Uterus (tissue), 4 donors: ENCODE measurements around the gene THAP3. TPM values are rescaled to one million over a fixed set of nuclear protein-coding genes. Genes with fewer than 3 reads are reported as not detected.

Source experiments
- DNase-seq, 2 donors: peaks; one replicate each; pipeline ENCODE4 v3.0.0-alpha.2; 2019 to 2020
- H3K27ac ChIP-seq, 2 donors: fragments of 200-600 bp; sonication (generic); 1 replicate in 1 of 2; 2 replicates in 1 of 2; pipeline ENCODE4 v1.5.1; 2016 to 2018
- H3K27me3 ChIP-seq, 2 donors: fragments of 200-600 bp; sonication (generic); one replicate each; pipeline ENCODE4 v1.5.1; 2018 to 2019; ENCODE audit warnings: control low read depth in 1 of 2
- H3K36me3 ChIP-seq, 2 donors: fragments of 200-600 bp; sonication (generic); one replicate each; pipeline ENCODE4 v1.5.1; 2019; ENCODE audit warnings: control low read depth in 1 of 2
- H3K4me1 ChIP-seq, 2 donors: fragments of 200-600 bp; sonication (generic); one replicate each; pipeline ENCODE4 v1.5.1; 2018 to 2019; ENCODE audit warnings: control low read depth in 1 of 2
- H3K4me3 ChIP-seq, 2 donors: fragments of 200-600 bp; sonication (generic); 1 replicate in 1 of 2; 2 replicates in 1 of 2; pipeline ENCODE4 v1.5.1; 2018 to 2019; ENCODE audit warnings: mild to moderate bottlenecking in 1 of 2
- H3K9me3 ChIP-seq, 2 donors: fragments of 200-600 bp; sonication (generic); one replicate each; pipeline ENCODE4 v1.5.1; 2019; ENCODE audit warnings: control low read depth in 1 of 2
- CTCF ChIP-seq, 4 experiments: fragments of 200-600 bp in 2 of 4; fragments of 450-650 bp in 2 of 4; sonication (generic) in 2 of 4; IDR thresholded peaks; one replicate each; pipeline ENCODE4 v1.5.1; 2016 to 2019; ENCODE audit warnings: antibody characterized with exemption in 4 of 4, mild to moderate bottlenecking in 2 of 4, moderate library complexity in 1 of 4
- POLR2A ChIP-seq, 2 donors: fragments of 450-650 bp; IDR thresholded peaks; one replicate each; pipeline ENCODE4 v1.6.1; 2016; ENCODE audit warnings: antibody characterized with exemption in 2 of 2, mild to moderate bottlenecking in 1 of 2, moderate library complexity in 1 of 2
- intact Hi-C: fragments of 100-400 bp; cut with DNase I; formaldehyde crosslinking; loops from one replicate; pipeline ENCODE4 v1.15.1; 2023; ENCODE audit warnings: low total_unique reads
- total RNA-seq, 4 donors: library from RNA; depleted of rRNA in 3 of 4; stranded (reverse); fragments of >200 nt in 3 of 4; gene quantifications; one replicate each; pipeline versions ENCODE4 v1.1.0 to v1.2.4, GENCODE V29; 2014 to 2023
- donor health status: DM: yes; HTN: yes; CAD: no.

Gene THAP3
- total RNA-seq, 4 donors from 2014 or later, result 19.1 to 23.9 (median 21.9) TPM

- peaks cover 0 to 9% of the 10 kb centered on the region in 2 donors for H3K4me1 ChIP-seq
Observed at GRCh38 chr1:6584126-6585080, 40.3 kb upstream of the THAP3 start.

GRCh38 chr1:6585081-6585722, 39.5 kb upstream of the THAP3 start:
- Histone ChIP-seq H3K36me3 (no peaks in the 10 kb centered on the region), H3K27ac (no peak overlapping the region)

More at GRCh38 chr1:6584126-6585080, 40.3 kb upstream of the THAP3 start:
- intact Hi-C loops, result no loop called here
- H3K27me3 ChIP-seq, result no peaks in the 10 kb centered on the region
- H3K36me3 ChIP-seq, result no peaks in the 10 kb centered on the region
- no peak overlapping the region for H3K4me3 ChIP-seq
- no peaks in the 10 kb centered on the region for H3K9me3 ChIP-seq
- DNase-seq, result no peak
- H3K27ac ChIP-seq, result no peak overlapping the region
- TF ChIP-seq CTCF (IDR thresholded peaks at IDR 0.05) (no peak), POLR2A (IDR thresholded peaks at IDR 0.05) (no peak)

GRCh38 chr1:6585841-6586240, 38.8 kb upstream of the THAP3 start:
- no peak for DNase-seq
- TF ChIP-seq CTCF (IDR thresholded peaks at IDR 0.05) (no peak), POLR2A (IDR thresholded peaks at IDR 0.05) (no peak)
- Histone ChIP-seq H3K9me3 (no peaks in the 10 kb centered on the region), H3K27me3 (no peaks in the 10 kb centered on the region), H3K27ac (no peak overlapping the region), H3K36me3 (no peaks in the 10 kb centered on the region), H3K4me1 (peaks cover 0 to 4% of the 10 kb centered on the region in 2 donors), H3K4me3 (no peak overlapping the region)
- intact Hi-C loops, result no loop called here

More at GRCh38 chr1:6585081-6585722, 39.5 kb upstream of the THAP3 start:
- intact Hi-C loops, result no loop called here
- Histone ChIP-seq H3K27me3 (no peaks in the 10 kb centered on the region), H3K4me3 (no peak overlapping the region), H3K9me3 (no peaks in the 10 kb centered on the region), H3K4me1 (peaks cover 0 to 9% of the 10 kb centered on the region in 2 donors)
- TF ChIP-seq CTCF (IDR thresholded peaks at IDR 0.05), result no peak
- no peak for TF ChIP-seq POLR2A (IDR thresholded peaks at IDR 0.05)
- DNase-seq, result no peak

- Histone ChIP-seq H3K27ac (no peak overlapping the region), H3K4me1 (no peaks in the 10 kb centered on the region), H3K4me3 (no peak overlapping the region), H3K9me3 (no peaks in the 10 kb centered on the region), H3K36me3 (no peaks in the 10 kb centered on the region), H3K27me3 (no peaks in the 10 kb centered on the region)
- TF ChIP-seq POLR2A (IDR thresholded peaks at IDR 0.05) (no peak), CTCF (IDR thresholded peaks at IDR 0.05) (no peak)
- no peak for DNase-seq
- intact Hi-C loops, result no loop called here
Observed at GRCh38 chr1:6586404-6586816, 38.3 kb upstream of the THAP3 start.
